Astrocyte (in vitro differentiated cells and primary cell): ENCODE results near the gene FOXE3. TPM values are rescaled to one million over a fixed set of nuclear protein-coding genes. Genes with fewer than 3 reads are reported as not detected.

Experiments used
- DNase-seq: peaks from one replicate; pipeline ENCODE4 v3.0.0-alpha.2; 2010; ENCODE audit warnings: low read depth
- FAIRE-seq: peaks from 2 replicates; lab custom pipeline; 2011; peaks lifted over from hg19 to GRCh38; lab: Jason Lieb, UNC
- H2AFZ ChIP-seq: 2 replicates; pipeline ENCODE4 v1.6.0; 2012; ENCODE audit warnings: low read depth, low read length, inconsistent platforms
- H3K27ac ChIP-seq: 2 replicates; pipeline ENCODE4 v1.5.1; 2011; ENCODE audit warnings: low read depth, low read length, inconsistent platforms
- H3K27me3 ChIP-seq: 2 replicates; pipeline ENCODE4 v1.6.0; 2011; ENCODE audit warnings: low read length, inconsistent platforms; ENCODE audit not compliant: insufficient read depth
- H3K36me3 ChIP-seq: 2 replicates; pipeline ENCODE4 v1.5.1; 2011; ENCODE audit warnings: low read length, inconsistent platforms; ENCODE audit not compliant: insufficient read depth
- H3K4me1 ChIP-seq: 2 replicates; pipeline ENCODE4 v1.5.1; 2011; ENCODE audit warnings: low read length, inconsistent platforms; ENCODE audit not compliant: insufficient read depth
- H3K4me2 ChIP-seq: 2 replicates; pipeline ENCODE4 v1.6.0; 2012; ENCODE audit warnings: low read length, inconsistent platforms
- H3K4me3 ChIP-seq: 2 replicates; pipeline ENCODE4 v1.5.1; 2011; ENCODE audit warnings: low read depth, mild to moderate bottlenecking, low read length, inconsistent platforms; ENCODE audit not compliant: insufficient read depth
- H3K79me2 ChIP-seq: 2 replicates; pipeline ENCODE4 v1.6.0; 2012; ENCODE audit warnings: mild to moderate bottlenecking, low read length, inconsistent platforms; ENCODE audit not compliant: insufficient read depth
- H3K9ac ChIP-seq: 2 replicates; pipeline ENCODE4 v1.6.0; 2012; ENCODE audit warnings: mild to moderate bottlenecking, low read length, inconsistent platforms
- H3K9me3 ChIP-seq: 2 replicates; pipeline ENCODE4 v1.5.1; 2012; ENCODE audit warnings: low read depth, mild to moderate bottlenecking, low read length, inconsistent platforms; ENCODE audit not compliant: insufficient read depth
- H4K20me1 ChIP-seq: 2 replicates; pipeline ENCODE4 v1.6.0; 2012; ENCODE audit warnings: low read length, inconsistent platforms; ENCODE audit not compliant: insufficient read depth
- H3K27ac Mint-ChIP-seq: one replicate; pipeline ENCODE4 v1.8.0; 2021; ENCODE audit warnings: mild to moderate bottlenecking, mixed read lengths; ENCODE audit not compliant: unreplicated experiment
- H3K27me3 Mint-ChIP-seq: one replicate; pipeline ENCODE4 v1.8.0; 2021; ENCODE audit warnings: low read depth, mixed read lengths; ENCODE audit not compliant: unreplicated experiment
- H3K36me3 Mint-ChIP-seq: one replicate; pipeline ENCODE4 v1.8.0; 2021; ENCODE audit warnings: low read depth, mixed read lengths; ENCODE audit not compliant: unreplicated experiment
- H3K4me1 Mint-ChIP-seq: one replicate; pipeline ENCODE4 v1.8.0; 2021; ENCODE audit warnings: low read depth, mixed read lengths; ENCODE audit not compliant: unreplicated experiment
- H3K4me3 Mint-ChIP-seq: one replicate; pipeline ENCODE4 v1.8.0; 2021; ENCODE audit warnings: mild to moderate bottlenecking, moderate library complexity, mixed read lengths; ENCODE audit not compliant: unreplicated experiment
- H3K9me3 Mint-ChIP-seq: one replicate; pipeline ENCODE4 v1.8.0; 2021; ENCODE audit warnings: mild to moderate bottlenecking, mixed read lengths; ENCODE audit not compliant: unreplicated experiment
- CTCF ChIP-seq: IDR thresholded peaks from 2 replicates; pipeline ENCODE4 v1.5.1; 2011; ENCODE audit warnings: low read depth, mild to moderate bottlenecking, inconsistent platforms, low read length, moderate library complexity; ENCODE audit not compliant: insufficient read depth
- EZH2 ChIP-seq: IDR thresholded peaks from 2 replicates; pipeline ENCODE4 v1.6.1; 2012; ENCODE audit warnings: mild to moderate bottlenecking, low read length, inconsistent platforms; ENCODE audit not compliant: insufficient read depth
- total RNA-seq: library from RNA; stranded (reverse); gene quantifications from 2 replicates; pipeline ENCODE4 v1.2.1, GENCODE V29; 2021

The FOXE3 gene
- total RNA-seq, 1 donor from 2014 or later = 0.14 TPM

- Histone ChIP-seq H2AFZ (no peak overlapping the region), H3K79me2 (no peaks in the 10 kb centered on the region), H3K4me1 (no peaks in the 10 kb centered on the region), H3K4me2 (no peak overlapping the region), H3K36me3 (no peaks in the 10 kb centered on the region), H4K20me1 (no peaks in the 10 kb centered on the region), H3K9ac (no peak overlapping the region), H3K27me3 (peaks cover 56% of the 10 kb centered on the region), H3K4me3 (no peak overlapping the region), H3K27ac (no peak overlapping the region), H3K9me3 (no peaks in the 10 kb centered on the region)
- Mint-ChIP-seq H3K27ac (no peak overlapping the region), H3K27me3 (peaks cover 74% of the 10 kb centered on the region), H3K36me3 (peaks cover 1% of the 10 kb centered on the region), H3K4me1 (no peaks in the 10 kb centered on the region), H3K9me3 (peaks cover 4% of the 10 kb centered on the region), H3K4me3 (no peak overlapping the region)
- TF ChIP-seq CTCF (no peak), EZH2 (no peak)
- FAIRE-seq = no peak
- no peak for DNase-seq
Observed at GRCh38 chr1:47418681-47419325, 2.7 kb downstream of the FOXE3 start.

- Histone ChIP-seq H3K9me3 (no peaks in the 10 kb centered on the region), H3K4me1 (no peaks in the 10 kb centered on the region), H3K4me3 (no peak overlapping the region), H3K4me2 (no peak overlapping the region), H3K27ac (no peak overlapping the region), H3K36me3 (no peaks in the 10 kb centered on the region), H2AFZ (no peak overlapping the region), H3K27me3 (peaks cover 39% of the 10 kb centered on the region), H3K9ac (no peak overlapping the region), H4K20me1 (no peaks in the 10 kb centered on the region), H3K79me2 (no peaks in the 10 kb centered on the region)
- Mint-ChIP-seq H3K4me3 (no peak overlapping the region), H3K27ac (no peak overlapping the region), H3K4me1 (no peaks in the 10 kb centered on the region), H3K36me3 (no peaks in the 10 kb centered on the region), H3K27me3 (peaks cover 73% of the 10 kb centered on the region), H3K9me3 (peaks cover 4% of the 10 kb centered on the region)
- no peak for FAIRE-seq
- no peak for DNase-seq
- TF ChIP-seq CTCF (no peak), EZH2 (no peak)
Observed at GRCh38 chr1:47420547-47420946, 4.5 kb downstream of the FOXE3 start.

GRCh38 chr1:47423872-47424271 is 7.8 kb downstream of the FOXE3 start:
- FAIRE-seq = no peak
- no peak overlapping the region for H3K4me3 ChIP-seq

More at GRCh38 chr1:47423872-47424271, 7.8 kb downstream of the FOXE3 start:
- Histone ChIP-seq H3K27ac (no peak overlapping the region), H3K4me1 (no peaks in the 10 kb centered on the region), H3K36me3 (no peaks in the 10 kb centered on the region), H3K9ac (no peak overlapping the region), H3K9me3 (no peaks in the 10 kb centered on the region), H2AFZ (no peak overlapping the region), H3K79me2 (no peaks in the 10 kb centered on the region), H3K27me3 (peaks cover 33% of the 10 kb centered on the region), H4K20me1 (no peaks in the 10 kb centered on the region), H3K4me2 (no peak overlapping the region)
- H3K27me3 Mint-ChIP-seq = peaks cover 79% of the 10 kb centered on the region
- DNase-seq = no peak
- no peaks in the 10 kb centered on the region for H3K4me1 Mint-ChIP-seq
- TF ChIP-seq EZH2 = no peak
- TF ChIP-seq CTCF = no peak
- no peaks in the 10 kb centered on the region for H3K36me3 Mint-ChIP-seq
- no peak overlapping the region for H3K27ac Mint-ChIP-seq
- H3K9me3 Mint-ChIP-seq = peaks cover 1% of the 10 kb centered on the region
- no peak overlapping the region for H3K4me3 Mint-ChIP-seq
